Measurements from ENCODE around the gene RAB11FIP4.
A peak's percentile ranks its signal among the peaks of the same experiment; 100 is the strongest.

RAB11FIP4 gene

GRCh38 chr17:31550389-31551056 is 159.0 kb downstream of the RAB11FIP4 start (continued):
- TF ChIP-seq PRDM2 (tag by site-specific recombination; IDR thresholded peaks at IDR 0.05; ENCODE audit: borderline replicate concordance): no peak
- no peak for TF ChIP-seq ZNF473 (tag by site-specific recombination; IDR thresholded peaks at IDR 0.05)
- peak; percentile 86; the same call in 1 of the 2 replicates for TF ChIP-seq ZEB2 (tag by site-specific recombination; IDR thresholded peaks at IDR 0.05)
- peak; percentile 21 for TF ChIP-seq PRDM10 (tag by site-specific recombination; IDR thresholded peaks at IDR 0.05)
- TF ChIP-seq ZNF518A (tag by site-specific recombination; conservative IDR thresholded peaks at IDR 0.05; ENCODE audit: low read depth): no peak
- no peak for TF ChIP-seq ZNF692 (tag by site-specific recombination; IDR thresholded peaks at IDR 0.05)
- TF ChIP-seq ZNF580 (tag by site-specific recombination; IDR thresholded peaks at IDR 0.05): peak; percentile 91
- no peak for TF ChIP-seq SP3 (tag by site-specific recombination; IDR thresholded peaks at IDR 0.05)
- TF ChIP-seq ZNF169 (tag by site-specific recombination; IDR thresholded peaks at IDR 0.05): no peak
- peak; percentile 95 for TF ChIP-seq SCRT2 (tag by site-specific recombination; IDR thresholded peaks at IDR 0.05)
- no peak for TF ChIP-seq ZNF645 (tag by site-specific recombination; IDR thresholded peaks at IDR 0.05)
- TF ChIP-seq ZNF2 (tag by site-specific recombination; IDR thresholded peaks at IDR 0.05): 0 out of 2 replicates have a peak, but pooled peaks have one; percentile 10
- TF ChIP-seq ZBTB11 (tag by site-specific recombination; conservative IDR thresholded peaks at IDR 0.05; ENCODE audit: low read depth): no peak
- TF ChIP-seq ZNF529 (tag by site-specific recombination; IDR thresholded peaks at IDR 0.05; ENCODE audit: insufficient replicate concordance): no peak
- no peak for TF ChIP-seq ZNF558 (tag by site-specific recombination; IDR thresholded peaks at IDR 0.05)
- peak; percentile 48 for TF ChIP-seq ZNF600 (tag by site-specific recombination; IDR thresholded peaks at IDR 0.05)
- no peak for TF ChIP-seq MYNN (tag by site-specific recombination; IDR thresholded peaks at IDR 0.05; ENCODE audit: borderline replicate concordance)

All from HEK293 (cell line).